Tibial nerve (tissue), 3 donors: Measurements from ENCODE around the gene BLVRA.
"Not testable (repeated sequence)": the region's sequence is repeated elsewhere in the genome, so short reads cannot be mapped to it uniquely, and the experiment has no call there.

Source experiments
- CTCF ChIP-seq, 5 experiments: fragments of 200-600 bp in 3 of 5; fragments of 450-650 bp in 2 of 5; sonication (generic) in 3 of 5; IDR thresholded peaks; one replicate each; pipeline ENCODE4 v1.5.1; 2016 to 2019; ENCODE audit warnings: antibody characterized with exemption in 5 of 5, mild to moderate bottlenecking in 3 of 5, moderate library complexity in 2 of 5
- POLR2A ChIP-seq, 2 donors: fragments of 450-650 bp; IDR thresholded peaks; one replicate each; pipeline ENCODE4 v1.6.1; 2017; ENCODE audit warnings: antibody characterized with exemption in 2 of 2, mild to moderate bottlenecking in 2 of 2, moderate library complexity in 2 of 2

GRCh38 chr7:43823425-43823824 lies 64.9 kb downstream of the BLVRA start:
- TF ChIP-seq CTCF, POLR2A (IDR thresholded peaks at IDR 0.05): not testable (repeated sequence)
